Vagina (tissue), 2 donors: ENCODE results near the gene EXOC3. TPM values are rescaled to one million over a fixed set of nuclear protein-coding genes. Genes with fewer than 3 reads are reported as not detected.

ENCODE experiments used
- DNase-seq, 2 donors: peaks; one replicate each; pipeline ENCODE4 v3.0.0-alpha.2; 2017; ENCODE audit errors: extremely low spot score in 2 of 2
- H3K27ac ChIP-seq: fragments of 200-600 bp; sonication (generic); one replicate; pipeline ENCODE4 v1.5.1; 2019
- H3K27me3 ChIP-seq: fragments of 200-600 bp; sonication (generic); one replicate; pipeline ENCODE4 v1.5.1; 2019
- H3K36me3 ChIP-seq, 2 donors: fragments of 200-600 bp; sonication (generic); one replicate each; pipeline ENCODE4 v1.5.1; 2017 to 2019
- H3K4me1 ChIP-seq: fragments of 200-600 bp; sonication (generic); one replicate; pipeline ENCODE4 v1.5.1; 2019
- H3K4me3 ChIP-seq, 2 donors: fragments of 200-600 bp; sonication (generic); 1 replicate in 1 of 2; 2 replicates in 1 of 2; pipeline ENCODE4 v1.5.1; 2016 to 2019
- H3K9me3 ChIP-seq: fragments of 200-600 bp; sonication (generic); one replicate; pipeline ENCODE4 v1.5.1; 2019
- CTCF ChIP-seq, 3 experiments: fragments of 450-650 bp in 2 of 3; fragments of 200-600 bp in 1 of 3; sonication (generic) in 1 of 3; IDR thresholded peaks; one replicate each; pipeline ENCODE4 v1.5.1; 2017 to 2019; ENCODE audit warnings: antibody characterized with exemption in 3 of 3, mild to moderate bottlenecking in 2 of 3, moderate library complexity in 2 of 3
- POLR2A ChIP-seq, 2 donors: fragments of 450-650 bp; IDR thresholded peaks; one replicate each; pipeline ENCODE4 v1.6.1; 2017; ENCODE audit warnings: antibody characterized with exemption in 2 of 2, mild to moderate bottlenecking in 2 of 2, moderate library complexity in 2 of 2
- POLR2AphosphoS5 ChIP-seq, 2 donors: sonication (generic); formaldehyde crosslinking; IDR thresholded peaks; one replicate each; pipeline ENCODE4 v1.9.0; 2017; ENCODE audit warnings: antibody characterized with exemption in 2 of 2, mild to moderate bottlenecking in 2 of 2, low read depth in 1 of 2; ENCODE audit not compliant: insufficient read depth in 1 of 2
- intact Hi-C: fragments of 100-400 bp; cut with DNase I; formaldehyde crosslinking; loops from one replicate; pipeline ENCODE4 v1.15.1; 2023
- total RNA-seq: library from RNA; depleted of rRNA; stranded (reverse); fragments of >200 nt; gene quantifications from one replicate; pipeline ENCODE4 v1.2.3, GENCODE V29; 2016

Gene EXOC3
- total RNA-seq, 1 donor from 2014 or later = 67.5 TPM

- intact Hi-C loops = no loop called here
- Histone ChIP-seq H3K9me3 (no peaks in the 10 kb centered on the region), H3K36me3 (no peaks in the 10 kb centered on the region), H3K4me1 (peaks cover 41% of the 10 kb centered on the region), H3K27me3 (no peaks in the 10 kb centered on the region), H3K27ac (no peak overlapping the region), H3K4me3 (no peak overlapping the region)
- DNase-seq = no peak
- TF ChIP-seq POLR2AphosphoS5 (IDR thresholded peaks at IDR 0.05; ENCODE audit: insufficient read depth in 1 of 2, low read depth in 1 of 2) (no peak), POLR2A (IDR thresholded peaks at IDR 0.05) (no peak), CTCF (IDR thresholded peaks at IDR 0.05) (no peak)
Observed at GRCh38 chr5:476102-476813, 33.3 kb downstream of the EXOC3 start.

- no peak for DNase-seq
- H3K27ac ChIP-seq = no peak overlapping the region
- H3K27me3 ChIP-seq = no peaks in the 10 kb centered on the region
- TF ChIP-seq POLR2A (IDR thresholded peaks at IDR 0.05) = no peak
- intact Hi-C loops = no loop called here
- no peak overlapping the region for H3K4me3 ChIP-seq
- H3K4me1 ChIP-seq = peaks cover 36% of the 10 kb centered on the region
- no peaks in the 10 kb centered on the region for H3K9me3 ChIP-seq
- no peaks in the 10 kb centered on the region for H3K36me3 ChIP-seq
Observed at GRCh38 chr5:476814-477175, 33.8 kb downstream of the EXOC3 start.

GRCh38 chr5:477247-477646 is 34.3 kb downstream of the EXOC3 start:
- Histone ChIP-seq H3K4me1 (peaks cover 31% of the 10 kb centered on the region), H3K36me3 (no peaks in the 10 kb centered on the region), H3K9me3 (no peaks in the 10 kb centered on the region), H3K27me3 (no peaks in the 10 kb centered on the region), H3K27ac (no peak overlapping the region), H3K4me3 (no peak overlapping the region)
- no peak for DNase-seq
- TF ChIP-seq POLR2A (IDR thresholded peaks at IDR 0.05) (no peak), CTCF (IDR thresholded peaks at IDR 0.05) (no peak), POLR2AphosphoS5 (IDR thresholded peaks at IDR 0.05; ENCODE audit: insufficient read depth in 1 of 2, low read depth in 1 of 2) (no peak)
- intact Hi-C loops = no loop called here

- Histone ChIP-seq H3K9me3 (no peaks in the 10 kb centered on the region), H3K27me3 (no peaks in the 10 kb centered on the region), H3K4me3 (no peak overlapping the region), H3K27ac (no peak overlapping the region), H3K36me3 (no peaks in the 10 kb centered on the region), H3K4me1 (peaks cover 27% of the 10 kb centered on the region)
- intact Hi-C loops = no loop called here
- DNase-seq = no peak
- TF ChIP-seq CTCF (IDR thresholded peaks at IDR 0.05) (no peak), POLR2AphosphoS5 (IDR thresholded peaks at IDR 0.05; ENCODE audit: insufficient read depth in 1 of 2, low read depth in 1 of 2) (no peak), POLR2A (IDR thresholded peaks at IDR 0.05) (no peak)
Observed at GRCh38 chr5:477871-478270, 34.9 kb downstream of the EXOC3 start.

- H3K4me1 ChIP-seq = peaks cover 27% of the 10 kb centered on the region
- no peaks in the 10 kb centered on the region for H3K36me3 ChIP-seq
- no peak overlapping the region for H3K4me3 ChIP-seq
- no peak for DNase-seq
- no peak overlapping the region for H3K27ac ChIP-seq
- no peaks in the 10 kb centered on the region for H3K27me3 ChIP-seq
- H3K9me3 ChIP-seq = no peaks in the 10 kb centered on the region
- TF ChIP-seq CTCF (IDR thresholded peaks at IDR 0.05) (no peak), POLR2AphosphoS5 (IDR thresholded peaks at IDR 0.05; ENCODE audit: insufficient read depth in 1 of 2, low read depth in 1 of 2) (no peak), POLR2A (IDR thresholded peaks at IDR 0.05) (no peak)
- intact Hi-C loops = no loop called here
Observed at GRCh38 chr5:478369-478981, 35.5 kb downstream of the EXOC3 start.
